Epithelial cell of esophagus (primary cell): Measurements from ENCODE around the gene NCAPG.

ENCODE experiments used
- DNase-seq: peaks from one replicate; pipeline ENCODE4 v3.0.0; 2010; ENCODE audit warnings: low read depth
- H3K4me3 ChIP-seq: 2 replicates; pipeline ENCODE4 v1.5.1; 2011; ENCODE audit warnings: mild to moderate bottlenecking, low read length, control low read depth
- TF ChIP-seq, protein P1 (sequence below): IDR thresholded peaks from 2 replicates; pipeline ENCODE4 v1.5.1; 2011; ENCODE audit warnings: low read depth, mild to moderate bottlenecking, low read length, control low read depth, inconsistent platforms; ENCODE audit not compliant: insufficient read depth; ENCODE audit errors: missing control alignments

Gene NCAPG

DNA sequence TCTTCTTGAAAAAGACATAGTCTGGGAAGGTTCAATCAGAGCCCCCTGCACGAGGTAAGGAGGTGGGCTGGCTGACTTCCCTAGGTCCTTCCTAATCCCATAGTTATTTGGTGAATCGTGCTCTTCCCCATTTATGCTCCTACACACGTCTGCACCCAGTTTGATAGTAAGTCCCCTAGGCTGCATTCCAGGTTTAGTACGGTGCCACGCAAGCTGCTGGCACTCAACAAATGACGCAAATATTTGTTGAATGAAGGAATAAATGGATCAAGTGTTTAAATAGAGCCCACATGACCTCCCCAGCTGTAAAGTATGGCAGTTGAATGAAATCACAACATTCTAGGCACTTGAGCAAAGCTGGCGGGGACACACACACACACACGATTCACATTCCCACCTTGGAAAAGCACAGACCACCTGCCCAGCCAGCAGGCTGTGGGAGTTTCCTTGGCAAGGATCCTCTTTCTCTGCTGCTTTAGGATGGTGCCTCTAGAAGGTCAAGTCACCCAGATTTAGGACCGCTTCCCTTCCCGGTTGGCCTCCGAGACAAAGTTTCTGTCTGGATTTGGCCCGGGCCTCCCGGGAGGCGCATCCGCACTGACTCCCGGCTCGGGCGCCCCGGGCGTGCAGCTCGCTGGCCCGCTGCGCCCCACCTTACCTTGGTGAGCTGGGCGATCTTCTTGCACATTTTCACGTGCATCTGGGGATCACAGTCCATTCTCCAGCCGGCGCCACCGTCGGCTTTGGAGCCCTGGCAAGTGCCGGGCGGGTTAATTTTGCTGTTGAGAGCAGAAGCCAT lies 30.1 kb upstream of the NCAPG start:
- H3K4me3 ChIP-seq: peak overlapping the region; percentile 46
- TF ChIP-seq, protein P1, sequence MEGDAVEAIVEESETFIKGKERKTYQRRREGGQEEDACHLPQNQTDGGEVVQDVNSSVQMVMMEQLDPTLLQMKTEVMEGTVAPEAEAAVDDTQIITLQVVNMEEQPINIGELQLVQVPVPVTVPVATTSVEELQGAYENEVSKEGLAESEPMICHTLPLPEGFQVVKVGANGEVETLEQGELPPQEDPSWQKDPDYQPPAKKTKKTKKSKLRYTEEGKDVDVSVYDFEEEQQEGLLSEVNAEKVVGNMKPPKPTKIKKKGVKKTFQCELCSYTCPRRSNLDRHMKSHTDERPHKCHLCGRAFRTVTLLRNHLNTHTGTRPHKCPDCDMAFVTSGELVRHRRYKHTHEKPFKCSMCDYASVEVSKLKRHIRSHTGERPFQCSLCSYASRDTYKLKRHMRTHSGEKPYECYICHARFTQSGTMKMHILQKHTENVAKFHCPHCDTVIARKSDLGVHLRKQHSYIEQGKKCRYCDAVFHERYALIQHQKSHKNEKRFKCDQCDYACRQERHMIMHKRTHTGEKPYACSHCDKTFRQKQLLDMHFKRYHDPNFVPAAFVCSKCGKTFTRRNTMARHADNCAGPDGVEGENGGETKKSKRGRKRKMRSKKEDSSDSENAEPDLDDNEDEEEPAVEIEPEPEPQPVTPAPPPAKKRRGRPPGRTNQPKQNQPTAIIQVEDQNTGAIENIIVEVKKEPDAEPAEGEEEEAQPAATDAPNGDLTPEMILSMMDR: no peak

DNA sequence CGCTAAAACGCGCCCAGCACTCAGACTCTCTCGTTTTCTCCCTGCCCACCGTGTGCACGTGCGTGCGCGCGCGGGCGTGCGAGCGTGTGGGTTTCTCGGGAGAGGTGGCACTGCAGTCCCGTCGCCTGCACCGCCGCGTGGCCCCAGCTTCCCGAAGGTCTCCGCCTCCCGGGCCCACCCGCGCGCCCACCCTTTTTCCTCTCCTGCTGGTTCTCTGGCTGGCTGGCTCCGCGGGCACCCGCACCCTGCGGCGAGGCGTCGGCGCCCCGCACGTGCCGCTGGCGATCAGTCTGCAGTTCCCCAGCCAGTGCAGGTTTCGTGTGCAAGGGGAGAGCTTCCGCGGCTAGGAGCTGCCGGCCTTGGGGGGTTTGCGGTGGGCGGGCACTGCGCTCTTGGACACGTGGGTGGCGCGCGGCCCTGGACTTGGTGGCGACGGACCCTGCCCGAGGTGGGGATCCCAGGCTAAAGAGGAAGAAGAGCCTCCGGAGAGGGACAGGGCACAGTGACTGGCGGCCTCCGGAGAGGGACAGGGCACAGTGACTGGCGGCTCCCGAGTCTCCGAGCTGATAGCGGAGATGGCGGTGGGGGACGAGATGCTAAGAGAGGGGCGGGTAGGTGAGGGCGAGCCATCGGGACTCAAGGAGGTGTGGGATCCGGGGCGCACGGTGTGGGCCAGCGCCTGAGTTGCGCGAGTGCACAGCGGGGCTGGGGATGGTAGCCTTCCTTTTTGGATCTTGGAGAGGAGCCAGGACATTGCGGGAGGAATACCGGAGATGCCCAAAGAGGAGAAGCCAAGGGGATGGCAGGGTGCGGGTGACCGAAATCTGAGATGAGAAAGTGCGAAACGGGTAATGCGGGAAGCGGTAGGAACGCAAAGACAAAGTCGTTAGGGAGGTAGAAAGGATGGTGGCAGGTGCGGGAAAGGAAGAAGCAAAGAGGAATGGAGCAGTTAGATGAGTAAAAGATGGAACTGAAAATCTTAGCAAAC lies 29.2 kb upstream of the NCAPG start, which contains the start of gene FAM184B:
Gene FAM184B (minus strand): TSS at position 322 of the 988 bp plus-strand sequence. CDS start 322 bp downstream, outside the sequence.
- TF ChIP-seq, protein P1: no peak
- H3K4me3 ChIP-seq: peak within 1 kb of the TSS; percentile 46
- DNase-seq: no peak

More for the DNA sequence above, 30.1 kb upstream of the NCAPG start:
- peak; percentile 14 for DNase-seq

GRCh38 chr4:17785858-17786257 lies 24.9 kb upstream of the NCAPG start:
- no peak overlapping the region for H3K4me3 ChIP-seq
- TF ChIP-seq, protein P1: peak; percentile 5
- DNase-seq: no peak

- H3K4me3 ChIP-seq: no peak overlapping the region
- DNase-seq: no peak
- TF ChIP-seq, protein P1: no peak
Observed at GRCh38 chr4:17786567-17786966, 24.2 kb upstream of the NCAPG start.

- H3K4me3 ChIP-seq: no peak overlapping the region
- DNase-seq: peak; percentile 84
- TF ChIP-seq, protein P1: no peak
Observed at GRCh38 chr4:17787315-17787714, 23.5 kb upstream of the NCAPG start.

GRCh38 chr4:17788956-17789355 lies 21.8 kb upstream of the NCAPG start:
- H3K4me3 ChIP-seq: no peak overlapping the region
- DNase-seq: no peak
- TF ChIP-seq, protein P1: no peak
